ENCODE results near the gene CHL1.

The CHL1 gene

GRCh38 chr3:244041-244440 lies 47.5 kb downstream of the CHL1 start:
- Histone ChIP-seq H3K4me2 (ENCODE audit: low read length) (no peak overlapping the region), H4K5ac (ENCODE audit: low read length) (no peak overlapping the region), H3K36me3 (ENCODE audit: control insufficient read depth, insufficient read depth, low read length) (no peaks in the 10 kb centered on the region), H3K4me1 (ENCODE audit: control insufficient read depth, low read depth, low read length) (no peaks in the 10 kb centered on the region), H3K4me3 (ENCODE audit: low read length) (no peak overlapping the region), H3K56ac (ENCODE audit: low read length) (no peak overlapping the region), H2BK15ac (replicated peaks; ENCODE audit: low read depth) (no peak overlapping the region), H2BK5ac (ENCODE audit: low read length) (no peak overlapping the region), H3K23ac (ENCODE audit: low read length) (no peak overlapping the region), H3K18ac (ENCODE audit: low read length) (no peak overlapping the region), H2BK120ac (ENCODE audit: low read depth, low read length) (no peak overlapping the region), H2AK5ac (ENCODE audit: low read length) (no peak overlapping the region), H3K79me1 (ENCODE audit: low read length) (peaks cover 2% of the 10 kb centered on the region), H3K27me3 (ENCODE audit: insufficient read depth, low read length, poor library complexity) (no peaks in the 10 kb centered on the region), H4K8ac (ENCODE audit: low read depth, low read length) (no peak overlapping the region), H3K4ac (ENCODE audit: low read depth, low read length) (no peak overlapping the region), H3K79me2 (ENCODE audit: control insufficient read depth, insufficient read depth, low read length) (no peaks in the 10 kb centered on the region), H3K27ac (ENCODE audit: low read depth, low read length) (no peak overlapping the region), H3K9ac (ENCODE audit: low read length) (no peak overlapping the region)
- no peak for DNase-seq
- WGBS (ENCODE audit: extremely low coverage, insufficient coverage, low lambda C conversion rate) = no CpG with 5 or more reads among the region's 9 CpGs

- H3K9ac ChIP-seq (ENCODE audit: low read length) = no peak overlapping the region
- H4K5ac ChIP-seq (ENCODE audit: low read length) = no peak overlapping the region
- H3K4me2 ChIP-seq (ENCODE audit: low read length) = no peak overlapping the region
- H3K4me3 ChIP-seq (ENCODE audit: low read length) = no peak overlapping the region
- H3K4me1 ChIP-seq (ENCODE audit: control insufficient read depth, low read depth, low read length) = no peaks in the 10 kb centered on the region
- no peak overlapping the region for H3K23ac ChIP-seq (ENCODE audit: low read length)
- H3K36me3 ChIP-seq (ENCODE audit: control insufficient read depth, insufficient read depth, low read length) = no peaks in the 10 kb centered on the region
- H2BK120ac ChIP-seq (ENCODE audit: low read depth, low read length) = no peak overlapping the region
- no CpG with 5 or more reads among the region's 1 CpG for WGBS (ENCODE audit: extremely low coverage, insufficient coverage, low lambda C conversion rate)
- no peaks in the 10 kb centered on the region for H3K79me1 ChIP-seq (ENCODE audit: low read length)
- H3K56ac ChIP-seq (ENCODE audit: low read length) = no peak overlapping the region
- no peak overlapping the region for H2AK5ac ChIP-seq (ENCODE audit: low read length)
- no peaks in the 10 kb centered on the region for H3K27me3 ChIP-seq (ENCODE audit: insufficient read depth, low read length, poor library complexity)
- no peak for DNase-seq
- H3K27ac ChIP-seq (ENCODE audit: low read depth, low read length) = no peak overlapping the region
- no peak overlapping the region for H3K18ac ChIP-seq (ENCODE audit: low read length)
- no peaks in the 10 kb centered on the region for H3K79me2 ChIP-seq (ENCODE audit: control insufficient read depth, insufficient read depth, low read length)
- H2BK5ac ChIP-seq (ENCODE audit: low read length) = no peak overlapping the region
- H3K4ac ChIP-seq (ENCODE audit: low read depth, low read length) = no peak overlapping the region
- H4K8ac ChIP-seq (ENCODE audit: low read depth, low read length) = no peak overlapping the region
- H2BK15ac ChIP-seq (replicated peaks; ENCODE audit: low read depth) = no peak overlapping the region
Observed at GRCh38 chr3:247916-248315, 51.4 kb downstream of the CHL1 start.

DNA sequence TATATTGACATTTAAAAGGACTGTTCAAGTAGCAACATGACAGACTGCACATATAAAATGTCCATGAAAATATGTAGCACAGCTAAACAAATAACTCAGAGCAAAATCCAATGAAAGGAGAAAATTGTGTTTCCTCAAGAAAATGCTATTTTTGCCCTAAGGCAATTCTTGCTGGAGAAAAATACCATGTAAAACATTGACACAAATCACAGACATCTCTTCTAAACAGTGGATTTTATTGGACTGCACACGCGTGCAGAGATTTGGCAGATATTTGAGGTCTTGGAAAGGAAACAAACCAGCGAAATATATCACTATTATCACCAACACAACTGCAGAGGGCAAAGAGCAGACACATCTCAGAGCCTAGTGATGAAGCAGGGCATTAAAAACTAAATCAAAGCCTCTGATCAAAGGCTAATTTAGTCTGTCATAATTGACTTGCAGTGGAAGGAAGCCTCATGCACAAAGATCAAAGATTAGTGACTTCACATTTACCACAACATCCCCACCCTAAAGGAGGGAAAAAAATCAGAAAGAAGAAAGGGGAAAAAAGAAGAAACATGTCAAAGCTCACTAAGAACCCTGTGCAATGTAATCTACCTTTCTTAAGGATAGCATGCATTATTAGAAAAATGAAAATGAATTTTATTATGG lies 52.4 kb downstream of the CHL1 start:
- Histone ChIP-seq H2BK120ac (ENCODE audit: low read depth, low read length) (no peak overlapping the region), H2BK5ac (ENCODE audit: low read length) (no peak overlapping the region), H3K27me3 (ENCODE audit: insufficient read depth, low read length, poor library complexity) (no peaks in the 10 kb centered on the region), H3K4me1 (ENCODE audit: control insufficient read depth, low read depth, low read length) (no peaks in the 10 kb centered on the region), H3K4me3 (ENCODE audit: low read length) (no peak overlapping the region), H3K36me3 (ENCODE audit: control insufficient read depth, insufficient read depth, low read length) (no peaks in the 10 kb centered on the region), H3K27ac (ENCODE audit: low read depth, low read length) (no peak overlapping the region), H3K18ac (ENCODE audit: low read length) (no peak overlapping the region), H2AK5ac (ENCODE audit: low read length) (no peak overlapping the region), H3K79me2 (ENCODE audit: control insufficient read depth, insufficient read depth, low read length) (no peaks in the 10 kb centered on the region), H3K23ac (ENCODE audit: low read length) (no peak overlapping the region), H4K8ac (ENCODE audit: low read depth, low read length) (no peak overlapping the region), H3K56ac (ENCODE audit: low read length) (no peak overlapping the region), H3K79me1 (ENCODE audit: low read length) (no peaks in the 10 kb centered on the region), H3K9ac (ENCODE audit: low read length) (no peak overlapping the region), H3K4ac (ENCODE audit: low read depth, low read length) (no peak overlapping the region), H3K4me2 (ENCODE audit: low read length) (no peak overlapping the region), H4K5ac (ENCODE audit: low read length) (no peak overlapping the region), H2BK15ac (replicated peaks; ENCODE audit: low read depth) (no peak overlapping the region)
- WGBS (ENCODE audit: extremely low coverage, insufficient coverage, low lambda C conversion rate) = no CpG with 5 or more reads among the region's 3 CpGs
- no peak for DNase-seq

DNA sequence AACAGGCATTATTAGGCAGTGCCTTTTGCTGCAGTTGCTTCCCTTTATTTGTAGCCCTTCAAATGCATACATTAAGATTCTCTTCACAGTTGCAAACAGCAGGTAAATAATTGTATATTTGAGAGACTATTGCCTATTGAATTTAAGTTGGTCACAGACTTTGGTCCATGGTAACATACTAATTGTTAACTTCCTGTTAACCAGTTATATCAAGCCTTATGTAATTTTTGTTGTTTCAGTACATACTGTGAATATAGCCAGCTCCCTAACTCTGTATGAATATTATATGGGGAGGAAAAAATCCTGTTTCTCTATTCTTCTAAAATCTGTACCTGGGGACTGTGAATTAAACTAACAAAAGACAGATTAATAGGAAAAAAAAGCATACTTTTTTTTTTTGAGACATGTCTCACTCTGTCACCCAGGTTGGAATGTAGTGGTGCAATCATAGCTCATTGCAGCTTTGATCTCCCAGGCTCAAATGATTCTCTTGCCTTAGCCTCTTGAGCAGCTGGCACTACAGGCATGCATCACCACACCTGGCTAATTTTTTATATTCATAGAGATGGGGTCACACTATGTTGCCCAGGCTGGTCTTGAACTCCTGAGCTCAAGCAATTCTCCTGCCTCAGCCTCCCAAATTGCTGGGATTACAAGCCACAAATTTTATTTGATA lies 53.2 kb downstream of the CHL1 start:
- Histone ChIP-seq H3K27me3 (ENCODE audit: insufficient read depth, low read length, poor library complexity) (no peaks in the 10 kb centered on the region), H3K4me3 (ENCODE audit: low read length) (no peak overlapping the region), H3K4me2 (ENCODE audit: low read length) (no peak overlapping the region), H3K56ac (ENCODE audit: low read length) (no peak overlapping the region), H4K8ac (ENCODE audit: low read depth, low read length) (no peak overlapping the region), H2BK15ac (replicated peaks; ENCODE audit: low read depth) (no peak overlapping the region), H2BK5ac (ENCODE audit: low read length) (no peak overlapping the region), H4K5ac (ENCODE audit: low read length) (no peak overlapping the region), H3K79me1 (ENCODE audit: low read length) (no peaks in the 10 kb centered on the region), H3K36me3 (ENCODE audit: control insufficient read depth, insufficient read depth, low read length) (no peaks in the 10 kb centered on the region), H3K23ac (ENCODE audit: low read length) (no peak overlapping the region), H3K4me1 (ENCODE audit: control insufficient read depth, low read depth, low read length) (no peaks in the 10 kb centered on the region), H2BK120ac (ENCODE audit: low read depth, low read length) (no peak overlapping the region), H3K27ac (ENCODE audit: low read depth, low read length) (no peak overlapping the region), H3K18ac (ENCODE audit: low read length) (no peak overlapping the region), H2AK5ac (ENCODE audit: low read length) (no peak overlapping the region), H3K4ac (ENCODE audit: low read depth, low read length) (no peak overlapping the region), H3K79me2 (ENCODE audit: control insufficient read depth, insufficient read depth, low read length) (no peaks in the 10 kb centered on the region), H3K9ac (ENCODE audit: low read length) (no peak overlapping the region)
- no peak for DNase-seq

GRCh38 chr3:256501-256900 lies 59.9 kb downstream of the CHL1 start:
- no CpG with 5 or more reads among the region's 3 CpGs for WGBS (ENCODE audit: extremely low coverage, insufficient coverage, low lambda C conversion rate)
- no peak overlapping the region for H4K8ac ChIP-seq (ENCODE audit: low read depth, low read length)
- H4K5ac ChIP-seq (ENCODE audit: low read length) = no peak overlapping the region
- no peaks in the 10 kb centered on the region for H3K4me1 ChIP-seq (ENCODE audit: control insufficient read depth, low read depth, low read length)
- DNase-seq = no peak
- no peak overlapping the region for H3K27ac ChIP-seq (ENCODE audit: low read depth, low read length)
- no peak overlapping the region for H3K4ac ChIP-seq (ENCODE audit: low read depth, low read length)
- H3K56ac ChIP-seq (ENCODE audit: low read length) = no peak overlapping the region
- no peak overlapping the region for H3K4me2 ChIP-seq (ENCODE audit: low read length)
- no peak overlapping the region for H2AK5ac ChIP-seq (ENCODE audit: low read length)
- no peaks in the 10 kb centered on the region for H3K79me1 ChIP-seq (ENCODE audit: low read length)
- no peaks in the 10 kb centered on the region for H3K36me3 ChIP-seq (ENCODE audit: control insufficient read depth, insufficient read depth, low read length)
- no peak overlapping the region for H3K9ac ChIP-seq (ENCODE audit: low read length)
- H2BK120ac ChIP-seq (ENCODE audit: low read depth, low read length) = no peak overlapping the region
- H3K18ac ChIP-seq (ENCODE audit: low read length) = no peak overlapping the region
- no peak overlapping the region for H3K23ac ChIP-seq (ENCODE audit: low read length)
- no peaks in the 10 kb centered on the region for H3K79me2 ChIP-seq (ENCODE audit: control insufficient read depth, insufficient read depth, low read length)
- no peaks in the 10 kb centered on the region for H3K27me3 ChIP-seq (ENCODE audit: insufficient read depth, low read length, poor library complexity)
- no peak overlapping the region for H3K4me3 ChIP-seq (ENCODE audit: low read length)
- no peak overlapping the region for H2BK15ac ChIP-seq (replicated peaks; ENCODE audit: low read depth)
- H2BK5ac ChIP-seq (ENCODE audit: low read length) = no peak overlapping the region

- H3K4me1 ChIP-seq (ENCODE audit: control insufficient read depth, low read depth, low read length) = no peaks in the 10 kb centered on the region
- no peak overlapping the region for H2AK5ac ChIP-seq (ENCODE audit: low read length)
- H3K79me1 ChIP-seq (ENCODE audit: low read length) = no peaks in the 10 kb centered on the region
- H2BK120ac ChIP-seq (ENCODE audit: low read depth, low read length) = no peak overlapping the region
- no peak overlapping the region for H3K4me3 ChIP-seq (ENCODE audit: low read length)
- no peak overlapping the region for H3K56ac ChIP-seq (ENCODE audit: low read length)
- no peaks in the 10 kb centered on the region for H3K79me2 ChIP-seq (ENCODE audit: control insufficient read depth, insufficient read depth, low read length)
- no peak overlapping the region for H3K27ac ChIP-seq (ENCODE audit: low read depth, low read length)
- WGBS (ENCODE audit: extremely low coverage, insufficient coverage, low lambda C conversion rate) = no CpG with 5 or more reads among the region's 6 CpGs
- no peak overlapping the region for H2BK5ac ChIP-seq (ENCODE audit: low read length)
- H4K5ac ChIP-seq (ENCODE audit: low read length) = no peak overlapping the region
- no peak overlapping the region for H3K9ac ChIP-seq (ENCODE audit: low read length)
- H2BK15ac ChIP-seq (replicated peaks; ENCODE audit: low read depth) = no peak overlapping the region
- H3K18ac ChIP-seq (ENCODE audit: low read length) = no peak overlapping the region
- no peak overlapping the region for H3K4me2 ChIP-seq (ENCODE audit: low read length)
- H3K36me3 ChIP-seq (ENCODE audit: control insufficient read depth, insufficient read depth, low read length) = no peaks in the 10 kb centered on the region
- H4K8ac ChIP-seq (ENCODE audit: low read depth, low read length) = no peak overlapping the region
- DNase-seq = no peak
- H3K23ac ChIP-seq (ENCODE audit: low read length) = no peak overlapping the region
- no peaks in the 10 kb centered on the region for H3K27me3 ChIP-seq (ENCODE audit: insufficient read depth, low read length, poor library complexity)
- H3K4ac ChIP-seq (ENCODE audit: low read depth, low read length) = no peak overlapping the region
Observed at GRCh38 chr3:257826-258225, 61.3 kb downstream of the CHL1 start.

All from mesendoderm (in vitro differentiated cells).